GM12874 (cell line): Measurements from ENCODE around the gene PPP2R3A.

Source experiments
- TF ChIP-seq, protein P1 (sequence below): IDR thresholded peaks from 2 replicates; pipeline ENCODE4 v1.5.1; 2011; ENCODE audit warnings: low read depth, mild to moderate bottlenecking, control low read depth, low read length, moderate library complexity; ENCODE audit not compliant: insufficient read depth

Gene PPP2R3A

GRCh38 chr3:135924506-135924905 lies 41.0 kb upstream of the PPP2R3A start:
- TF ChIP-seq, protein P1, sequence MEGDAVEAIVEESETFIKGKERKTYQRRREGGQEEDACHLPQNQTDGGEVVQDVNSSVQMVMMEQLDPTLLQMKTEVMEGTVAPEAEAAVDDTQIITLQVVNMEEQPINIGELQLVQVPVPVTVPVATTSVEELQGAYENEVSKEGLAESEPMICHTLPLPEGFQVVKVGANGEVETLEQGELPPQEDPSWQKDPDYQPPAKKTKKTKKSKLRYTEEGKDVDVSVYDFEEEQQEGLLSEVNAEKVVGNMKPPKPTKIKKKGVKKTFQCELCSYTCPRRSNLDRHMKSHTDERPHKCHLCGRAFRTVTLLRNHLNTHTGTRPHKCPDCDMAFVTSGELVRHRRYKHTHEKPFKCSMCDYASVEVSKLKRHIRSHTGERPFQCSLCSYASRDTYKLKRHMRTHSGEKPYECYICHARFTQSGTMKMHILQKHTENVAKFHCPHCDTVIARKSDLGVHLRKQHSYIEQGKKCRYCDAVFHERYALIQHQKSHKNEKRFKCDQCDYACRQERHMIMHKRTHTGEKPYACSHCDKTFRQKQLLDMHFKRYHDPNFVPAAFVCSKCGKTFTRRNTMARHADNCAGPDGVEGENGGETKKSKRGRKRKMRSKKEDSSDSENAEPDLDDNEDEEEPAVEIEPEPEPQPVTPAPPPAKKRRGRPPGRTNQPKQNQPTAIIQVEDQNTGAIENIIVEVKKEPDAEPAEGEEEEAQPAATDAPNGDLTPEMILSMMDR, result no peak

GRCh38 chr3:135926664-135927063 lies 38.9 kb upstream of the PPP2R3A start:
- TF ChIP-seq, protein P1, result no peak

- TF ChIP-seq, protein P1, result no peak
Measured at GRCh38 chr3:135927155-135927554, 38.4 kb upstream of the PPP2R3A start.

DNA sequence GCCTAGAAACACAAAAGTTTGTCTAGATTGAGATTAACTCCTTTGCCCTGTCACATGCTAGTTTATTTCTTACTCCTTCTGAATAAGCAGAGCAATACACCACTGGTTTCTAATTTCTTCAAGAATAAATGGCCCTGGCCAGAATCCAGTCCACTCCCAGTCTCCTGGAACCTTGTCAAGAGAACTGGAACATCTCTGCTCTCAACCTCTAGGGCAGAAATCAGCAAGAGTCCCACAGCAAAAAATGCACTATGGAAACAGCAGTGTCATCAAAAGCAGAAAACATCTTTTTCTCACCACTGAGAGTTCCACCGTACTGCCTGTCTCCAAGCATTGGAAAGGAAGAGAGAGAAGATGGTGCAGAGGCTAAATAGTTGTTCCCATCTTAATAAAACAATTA lies 35.9 kb upstream of the PPP2R3A start:
- TF ChIP-seq, protein P1, result no peak

DNA sequence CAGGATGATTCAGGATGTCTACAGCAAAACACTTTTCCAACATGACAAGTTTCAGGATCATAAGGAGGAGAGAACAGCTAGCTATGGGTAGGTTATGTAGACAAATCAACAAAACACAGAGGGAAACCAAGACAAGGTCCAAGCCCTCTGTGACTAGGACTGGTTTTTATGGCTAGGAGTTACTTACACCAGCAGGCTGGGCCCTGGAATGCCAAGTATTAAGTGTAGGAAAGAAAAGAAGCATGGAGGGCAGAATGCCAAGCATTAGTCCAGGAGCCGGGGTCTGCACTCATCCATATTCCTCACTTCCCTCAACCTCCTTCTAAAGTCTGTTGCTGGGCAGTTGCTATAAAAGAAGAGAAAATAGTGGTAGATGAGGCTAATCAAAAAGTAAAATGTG lies 35.3 kb upstream of the PPP2R3A start:
- TF ChIP-seq, protein P1, result no peak

DNA sequence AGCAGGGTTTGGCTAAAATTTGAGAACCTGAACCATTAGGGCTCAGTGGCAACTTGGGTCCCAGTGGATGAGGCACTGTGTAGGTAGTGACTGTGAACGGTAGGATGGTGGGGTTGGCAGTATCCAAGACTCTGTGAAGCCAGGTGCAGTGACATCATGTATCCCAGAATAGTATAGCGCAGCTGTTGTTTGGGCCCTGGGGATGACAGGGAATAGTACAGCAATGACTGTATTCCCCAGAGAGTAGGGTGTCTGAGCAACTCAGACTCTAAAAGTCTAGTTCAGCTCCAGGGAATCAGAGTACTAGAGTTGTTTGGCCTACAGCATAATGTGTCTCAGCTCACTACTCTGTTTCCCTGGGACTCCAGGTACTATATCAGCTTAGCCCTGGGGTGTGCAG lies 20.7 kb upstream of the PPP2R3A start:
- TF ChIP-seq, protein P1, result no peak

- TF ChIP-seq, protein P1, result no peak
Measured at GRCh38 chr3:135950941-135951340, 14.6 kb upstream of the PPP2R3A start.
